HG03280 (cell line): ENCODE data around the gene PEX14.
"Not testable (repeated sequence)": the region's sequence is repeated elsewhere in the genome, so short reads cannot be mapped to it uniquely, and the experiment has no call there.

Experiments
- ATAC-seq: cut with Tn5 transposase; IDR thresholded peaks from one replicate; pipeline ENCODE4 v1.9.1; 2021; ENCODE audit warnings: mild to moderate bottlenecking, moderate library complexity; ENCODE audit not compliant: unreplicated experiment

PEX14 gene

GRCh38 chr1:10450156-10450814 is 24.5 kb upstream of the PEX14 start:
- ATAC-seq: no peak

- ATAC-seq: no peak
Measured at GRCh38 chr1:10450836-10451235, 23.9 kb upstream of the PEX14 start.

GRCh38 chr1:10451287-10451686 is 23.5 kb upstream of the PEX14 start:
- no peak for ATAC-seq

- ATAC-seq: no peak
Measured at GRCh38 chr1:10456048-10456447, 18.7 kb upstream of the PEX14 start.

- ATAC-seq: no peak
Measured at GRCh38 chr1:10456661-10457060, 18.1 kb upstream of the PEX14 start.

GRCh38 chr1:10457462-10457861 is 17.3 kb upstream of the PEX14 start:
- ATAC-seq: not testable (repeated sequence)

- ATAC-seq: no peak
Measured at GRCh38 chr1:10457875-10458274, 16.9 kb upstream of the PEX14 start.

- ATAC-seq: no peak
Measured at GRCh38 chr1:10459184-10459583, 15.6 kb upstream of the PEX14 start.

GRCh38 chr1:10467078-10467477 is 7.7 kb upstream of the PEX14 start:
- no peak for ATAC-seq

GRCh38 chr1:10470043-10470442 is 4.7 kb upstream of the PEX14 start:
- ATAC-seq: no peak

- ATAC-seq: no peak
Measured at GRCh38 chr1:10471411-10472219, 3.1 kb upstream of the PEX14 start.

- peak; percentile 78 for ATAC-seq
Measured at GRCh38 chr1:10472220-10473144, 2.3 kb upstream of the PEX14 start, which contains the start of gene DFFA. TSS of gene DFFA (minus strand) at chr1:10472529. CDS start at chr1:10472458, 71 bp downstream.

GRCh38 chr1:10473145-10473765 is 1.5 kb upstream of the PEX14 start:
- ATAC-seq: no peak

GRCh38 chr1:10474309-10474612 is 489 bp upstream of the PEX14 start:
- not testable (repeated sequence) for ATAC-seq

- no peak for ATAC-seq
Measured at GRCh38 chr1:10475510-10475909, 760 bp downstream of the PEX14 start.

- no peak for ATAC-seq
Measured at GRCh38 chr1:10479296-10479695, 4.5 kb downstream of the PEX14 start.

GRCh38 chr1:10480614-10481013 is 5.9 kb downstream of the PEX14 start:
- ATAC-seq: no peak

GRCh38 chr1:10484521-10484920 is 9.8 kb downstream of the PEX14 start:
- ATAC-seq: no peak

- ATAC-seq: no peak
Measured at GRCh38 chr1:10489291-10490055, 14.7 kb downstream of the PEX14 start.

- ATAC-seq: no peak
Measured at GRCh38 chr1:10490286-10490970, 15.7 kb downstream of the PEX14 start.
